HepG2 (cell line): ENCODE results near the gene CARS2. TPM values are rescaled to one million over a fixed set of nuclear protein-coding genes. Genes with fewer than 3 reads are reported as not detected.
A peak's percentile ranks its signal among the peaks of the same experiment; 100 is the strongest.

ENCODE experiments used
- CREM ChIP-seq, 2 experiments: sonication (generic) in 1 of 2; formaldehyde crosslinking in 1 of 2; IDR thresholded peaks; 2 replicates each; pipeline versions ENCODE4 v1.4.0 to v1.6.1; 2016 to 2020; ENCODE audit warnings: antibody characterized with exemption in 1 of 2, mild to moderate bottlenecking in 1 of 2, missing genetic modification reagents in 1 of 2
- GTF2F1 ChIP-seq: fragments of 150-350 bp; IDR thresholded peaks from 2 replicates; pipeline ENCODE4 v1.6.1; 2014; ENCODE audit warnings: low read length
- KDM3A ChIP-seq: IDR thresholded peaks from 2 replicates; pipeline ENCODE4 v1.6.1; 2018; ENCODE audit warnings: low read depth, missing compliant biosample characterization
- KLF6 ChIP-seq: IDR thresholded peaks from 2 replicates; pipeline ENCODE4 v1.8.0; 2016; ENCODE audit warnings: missing biosample characterization, missing genetic modification reagents
- NFKBIZ ChIP-seq: IDR thresholded peaks from 2 replicates; pipeline ENCODE4 v1.6.1; 2018; ENCODE audit warnings: missing genetic modification reagents, missing compliant biosample characterization
- RFXAP ChIP-seq: sonication (generic); formaldehyde crosslinking; IDR thresholded peaks from 2 replicates; pipeline ENCODE4 v1.4.0; 2020; ENCODE audit warnings: missing genetic modification reagents, borderline replicate concordance
- THYN1 ChIP-seq: sonication (generic); formaldehyde crosslinking; IDR thresholded peaks from 2 replicates; pipeline ENCODE4 v1.8.1; 2023; ENCODE audit warnings: low read depth, mild to moderate bottlenecking, moderate library complexity, missing genetic modification reagents, borderline replicate concordance
- ZFP36 ChIP-seq: fragments of 150-350 bp; IDR thresholded peaks from 2 replicates; pipeline ENCODE4 v1.6.1; 2018; ENCODE audit warnings: borderline replicate concordance, low read length, low read depth; ENCODE audit not compliant: partially characterized antibody
- ZFYVE20 ChIP-seq: sonication (generic); formaldehyde crosslinking; IDR thresholded peaks from 2 replicates; pipeline ENCODE4 v1.8.0; 2023; ENCODE audit warnings: low read depth, mild to moderate bottlenecking, moderate library complexity, missing genetic modification reagents, borderline replicate concordance
- ZNF496 ChIP-seq: sonication (generic); formaldehyde crosslinking; IDR thresholded peaks from 2 replicates; pipeline ENCODE4 v1.8.1; 2023; ENCODE audit warnings: mild to moderate bottlenecking, moderate library complexity, missing genetic modification reagents; ENCODE audit not compliant: insufficient replicate concordance
- ZNF510 ChIP-seq: sonication (generic); formaldehyde crosslinking; IDR thresholded peaks from 2 replicates; pipeline ENCODE4 v1.4.0; 2020; ENCODE audit warnings: low read depth, mild to moderate bottlenecking, missing genetic modification reagents
- ZNF678 ChIP-seq: sonication (generic); formaldehyde crosslinking; IDR thresholded peaks from 2 replicates; pipeline ENCODE4 v1.4.0; 2020; ENCODE audit warnings: mild to moderate bottlenecking, missing genetic modification reagents
- polyA plus RNA-seq, 8 experiments: library from polyadenylated mRNA; depleted of rRNA in 3 of 8; stranded (reverse) in 7 of 8; unstranded in 1 of 8; fragments of >200 nt; fragmentation: Illumina TruSeq in 4 of 8; extraction: Trizol in 4 of 8; gene quantifications; 2 replicates each; pipeline versions ENCODE4 v1.2.1 to v1.2.3, GENCODE V29; 2011 to 2016; ENCODE audit warnings: low read depth in 4 of 8, missing spikeins in 1 of 8, mixed read lengths in 1 of 8; ENCODE audit not compliant: insufficient read depth in 1 of 8
- total RNA-seq, 5 experiments: library from RNA; depleted of rRNA; stranded (reverse); fragments of >200 nt; fragmentation: Illumina TruSeq; extraction: Trizol; gene quantifications; 2 replicates each; pipeline ENCODE4 v1.2.3, GENCODE V29; 2016; ENCODE audit warnings: low read depth in 1 of 5
- TF ChIP-seq, protein P1 (sequence below): sonication (generic); formaldehyde crosslinking; IDR thresholded peaks from 2 replicates; pipeline ENCODE4 v1.9.0; 2021; ENCODE audit warnings: missing genetic modification reagents, borderline replicate concordance
- TF ChIP-seq, protein P2 (sequence below): sonication (generic); formaldehyde crosslinking; IDR thresholded peaks from 2 replicates; pipeline ENCODE4 v1.4.0; 2020; ENCODE audit warnings: mild to moderate bottlenecking, missing genetic modification reagents
- TF ChIP-seq, protein P3 (sequence below): sonication (generic); formaldehyde crosslinking; IDR thresholded peaks from 2 replicates; pipeline ENCODE4 v1.4.0; 2020; ENCODE audit warnings: missing genetic modification reagents
- TF ChIP-seq, protein P4 (sequence below): sonication (generic); formaldehyde crosslinking; IDR thresholded peaks from 2 replicates; pipeline ENCODE4 v1.8.1; 2023; ENCODE audit warnings: mild to moderate bottlenecking, inconsistent platforms, moderate library complexity, missing genetic modification reagents, borderline replicate concordance
- TF ChIP-seq, protein P5 (sequence below): sonication (generic); formaldehyde crosslinking; IDR thresholded peaks from 2 replicates; pipeline ENCODE4 v1.8.0; 2022; ENCODE audit warnings: mild to moderate bottlenecking, missing genetic modification reagents

CARS2 gene
- total and polyA plus RNA-seq, 2 of the 13 experiments (the other 11 are each of a cell fraction or from before 2014, with no cell fraction given) = 41.1 to 59.3 TPM

DNA sequence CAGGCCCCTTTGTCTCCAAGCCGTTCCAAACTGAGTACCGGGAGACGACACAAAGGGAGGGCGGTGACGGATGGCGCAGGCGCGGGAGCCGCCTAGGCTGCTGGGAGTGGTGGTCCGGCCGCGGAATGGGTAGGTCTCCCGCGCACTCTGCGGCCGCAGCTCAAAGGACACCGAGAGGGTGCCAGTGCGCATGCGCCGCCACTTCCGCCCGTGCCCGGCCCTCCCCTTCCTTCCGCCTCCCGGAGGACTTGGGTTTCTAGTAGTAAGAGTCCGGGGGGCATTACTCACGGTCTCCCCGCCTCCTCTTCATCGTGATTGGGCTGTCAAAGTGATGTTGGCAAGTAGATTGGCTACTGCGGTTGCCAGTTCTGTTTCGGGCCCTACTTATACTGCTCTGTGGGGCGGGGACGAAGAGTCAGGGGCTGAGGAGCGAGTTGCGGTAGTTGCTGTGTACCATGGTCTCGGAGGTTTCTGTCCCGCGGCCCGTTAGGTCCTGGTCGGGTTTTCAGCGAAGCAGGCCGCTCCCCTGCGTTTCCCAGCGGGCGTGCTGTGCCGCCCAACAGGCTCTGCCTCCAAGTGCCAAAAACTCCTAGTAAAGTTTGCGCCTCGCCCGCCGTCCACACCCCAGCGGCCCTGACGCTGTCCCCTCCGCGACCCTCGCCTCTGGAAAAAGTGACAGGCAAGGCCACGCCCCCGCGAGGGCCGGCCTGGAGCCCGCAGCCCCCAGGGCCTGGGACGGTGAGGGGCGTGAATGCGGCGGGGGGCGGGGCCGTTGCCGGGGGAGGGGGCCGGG is 7.1 kb upstream of the CARS2 start (continued):
- TF ChIP-seq KDM3A (CRISPR knock-in tag) (no peak), ZNF678 (CRISPR knock-in tag) (no peak), NFKBIZ (CRISPR knock-in tag) (0 out of 2 replicates have a peak, but pooled peaks have one; percentile 20), ZNF510 (CRISPR knock-in tag) (no peak), CREM (IDR thresholded peaks at IDR 0.05) (peak; percentile 54; the same call in 1 of the 2 replicates), CREM (CRISPR knock-in tag; IDR thresholded peaks at IDR 0.05) (no peak), KLF6 (CRISPR knock-in tag) (peak; percentile 67; the same call in 1 of the 2 replicates), GTF2F1 (no peak; the same call in 1 of the 2 replicates), ZNF496 (CRISPR knock-in tag) (no peak), ZFYVE20 (CRISPR knock-in tag) (no peak), RFXAP (CRISPR knock-in tag) (no peak), ZFP36 (no peak), THYN1 (CRISPR knock-in tag) (no peak)
- TF ChIP-seq, protein P1, sequence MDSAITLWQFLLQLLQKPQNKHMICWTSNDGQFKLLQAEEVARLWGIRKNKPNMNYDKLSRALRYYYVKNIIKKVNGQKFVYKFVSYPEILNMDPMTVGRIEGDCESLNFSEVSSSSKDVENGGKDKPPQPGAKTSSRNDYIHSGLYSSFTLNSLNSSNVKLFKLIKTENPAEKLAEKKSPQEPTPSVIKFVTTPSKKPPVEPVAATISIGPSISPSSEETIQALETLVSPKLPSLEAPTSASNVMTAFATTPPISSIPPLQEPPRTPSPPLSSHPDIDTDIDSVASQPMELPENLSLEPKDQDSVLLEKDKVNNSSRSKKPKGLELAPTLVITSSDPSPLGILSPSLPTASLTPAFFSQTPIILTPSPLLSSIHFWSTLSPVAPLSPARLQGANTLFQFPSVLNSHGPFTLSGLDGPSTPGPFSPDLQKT = peak; percentile 91; the same call in 1 of the 2 replicates
- TF ChIP-seq, protein P2, sequence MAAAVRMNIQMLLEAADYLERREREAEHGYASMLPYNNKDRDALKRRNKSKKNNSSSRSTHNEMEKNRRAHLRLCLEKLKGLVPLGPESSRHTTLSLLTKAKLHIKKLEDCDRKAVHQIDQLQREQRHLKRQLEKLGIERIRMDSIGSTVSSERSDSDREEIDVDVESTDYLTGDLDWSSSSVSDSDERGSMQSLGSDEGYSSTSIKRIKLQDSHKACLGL (CRISPR knock-in tag) = peak; percentile 35; the same call in 1 of the 2 replicates
- TF ChIP-seq, protein P3, sequence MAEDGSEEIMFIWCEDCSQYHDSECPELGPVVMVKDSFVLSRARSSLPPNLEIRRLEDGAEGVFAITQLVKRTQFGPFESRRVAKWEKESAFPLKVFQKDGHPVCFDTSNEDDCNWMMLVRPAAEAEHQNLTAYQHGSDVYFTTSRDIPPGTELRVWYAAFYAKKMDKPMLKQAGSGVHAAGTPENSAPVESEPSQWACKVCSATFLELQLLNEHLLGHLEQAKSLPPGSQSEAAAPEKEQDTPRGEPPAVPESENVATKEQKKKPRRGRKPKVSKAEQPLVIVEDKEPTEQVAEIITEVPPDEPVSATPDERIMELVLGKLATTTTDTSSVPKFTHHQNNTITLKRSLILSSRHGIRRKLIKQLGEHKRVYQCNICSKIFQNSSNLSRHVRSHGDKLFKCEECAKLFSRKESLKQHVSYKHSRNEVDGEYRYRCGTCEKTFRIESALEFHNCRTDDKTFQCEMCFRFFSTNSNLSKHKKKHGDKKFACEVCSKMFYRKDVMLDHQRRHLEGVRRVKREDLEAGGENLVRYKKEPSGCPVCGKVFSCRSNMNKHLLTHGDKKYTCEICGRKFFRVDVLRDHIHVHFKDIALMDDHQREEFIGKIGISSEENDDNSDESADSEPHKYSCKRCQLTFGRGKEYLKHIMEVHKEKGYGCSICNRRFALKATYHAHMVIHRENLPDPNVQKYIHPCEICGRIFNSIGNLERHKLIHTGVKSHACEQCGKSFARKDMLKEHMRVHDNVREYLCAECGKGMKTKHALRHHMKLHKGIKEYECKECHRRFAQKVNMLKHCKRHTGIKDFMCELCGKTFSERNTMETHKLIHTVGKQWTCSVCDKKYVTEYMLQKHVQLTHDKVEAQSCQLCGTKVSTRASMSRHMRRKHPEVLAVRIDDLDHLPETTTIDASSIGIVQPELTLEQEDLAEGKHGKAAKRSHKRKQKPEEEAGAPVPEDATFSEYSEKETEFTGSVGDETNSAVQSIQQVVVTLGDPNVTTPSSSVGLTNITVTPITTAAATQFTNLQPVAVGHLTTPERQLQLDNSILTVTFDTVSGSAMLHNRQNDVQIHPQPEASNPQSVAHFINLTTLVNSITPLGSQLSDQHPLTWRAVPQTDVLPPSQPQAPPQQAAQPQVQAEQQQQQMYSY (CRISPR knock-in tag) = peak; percentile 48; the same call in 1 of the 2 replicates
- TF ChIP-seq, protein P4, sequence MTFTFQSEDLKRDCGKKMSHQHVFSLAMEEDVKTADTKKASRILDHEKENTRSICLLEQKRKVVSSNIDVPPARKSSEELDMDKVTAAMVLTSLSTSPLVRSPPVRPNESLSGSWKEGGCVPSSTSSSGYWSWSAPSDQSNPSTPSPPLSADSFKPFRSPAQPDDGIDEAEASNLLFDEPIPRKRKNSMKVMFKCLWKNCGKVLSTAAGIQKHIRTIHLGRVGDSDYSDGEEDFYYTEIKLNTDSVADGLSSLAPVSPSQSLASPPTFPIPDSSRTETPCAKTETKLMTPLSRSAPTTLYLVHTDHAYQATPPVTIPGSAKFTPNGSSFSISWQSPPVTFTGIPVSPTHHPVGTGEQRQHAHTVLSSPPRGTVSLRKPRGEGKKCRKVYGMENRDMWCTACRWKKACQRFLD (CRISPR knock-in tag) = peak; percentile 53; the same call in 1 of the 2 replicates
- TF ChIP-seq, protein P5, sequence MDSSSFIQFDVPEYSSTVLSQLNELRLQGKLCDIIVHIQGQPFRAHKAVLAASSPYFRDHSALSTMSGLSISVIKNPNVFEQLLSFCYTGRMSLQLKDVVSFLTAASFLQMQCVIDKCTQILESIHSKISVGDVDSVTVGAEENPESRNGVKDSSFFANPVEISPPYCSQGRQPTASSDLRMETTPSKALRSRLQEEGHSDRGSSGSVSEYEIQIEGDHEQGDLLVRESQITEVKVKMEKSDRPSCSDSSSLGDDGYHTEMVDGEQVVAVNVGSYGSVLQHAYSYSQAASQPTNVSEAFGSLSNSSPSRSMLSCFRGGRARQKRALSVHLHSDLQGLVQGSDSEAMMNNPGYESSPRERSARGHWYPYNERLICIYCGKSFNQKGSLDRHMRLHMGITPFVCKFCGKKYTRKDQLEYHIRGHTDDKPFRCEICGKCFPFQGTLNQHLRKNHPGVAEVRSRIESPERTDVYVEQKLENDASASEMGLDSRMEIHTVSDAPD = no peak
